GM12873 (cell line): ENCODE data around the gene ADCY2.

Experiments
- TF ChIP-seq, protein P1 (sequence below): IDR thresholded peaks from 2 replicates; pipeline ENCODE4 v1.5.1; 2012; ENCODE audit warnings: low read depth, mild to moderate bottlenecking, moderate library complexity, low read length, control low read depth; ENCODE audit not compliant: insufficient read depth; ENCODE audit errors: missing control alignments

The ADCY2 gene

DNA sequence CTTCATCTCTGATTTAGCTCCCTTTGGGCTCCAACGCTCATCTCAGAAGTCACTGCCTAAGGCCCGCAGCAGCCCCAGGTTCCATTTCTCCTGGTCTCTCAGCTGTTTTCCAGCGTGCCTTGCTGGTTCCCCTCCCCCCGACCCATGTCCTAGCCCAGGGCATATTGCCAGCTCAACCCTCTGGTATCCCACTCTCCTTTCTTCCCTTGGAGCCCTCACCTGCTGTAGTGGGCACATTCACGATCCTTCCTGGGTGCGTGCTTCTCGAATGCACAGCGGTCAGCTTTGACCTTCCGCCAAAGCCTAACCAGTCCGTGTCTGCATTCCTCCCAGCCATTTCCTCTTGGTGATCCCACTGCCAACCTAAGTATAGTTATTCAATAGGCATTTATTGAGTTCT lies 418.9 kb downstream of the ADCY2 start:
- TF ChIP-seq, protein P1, sequence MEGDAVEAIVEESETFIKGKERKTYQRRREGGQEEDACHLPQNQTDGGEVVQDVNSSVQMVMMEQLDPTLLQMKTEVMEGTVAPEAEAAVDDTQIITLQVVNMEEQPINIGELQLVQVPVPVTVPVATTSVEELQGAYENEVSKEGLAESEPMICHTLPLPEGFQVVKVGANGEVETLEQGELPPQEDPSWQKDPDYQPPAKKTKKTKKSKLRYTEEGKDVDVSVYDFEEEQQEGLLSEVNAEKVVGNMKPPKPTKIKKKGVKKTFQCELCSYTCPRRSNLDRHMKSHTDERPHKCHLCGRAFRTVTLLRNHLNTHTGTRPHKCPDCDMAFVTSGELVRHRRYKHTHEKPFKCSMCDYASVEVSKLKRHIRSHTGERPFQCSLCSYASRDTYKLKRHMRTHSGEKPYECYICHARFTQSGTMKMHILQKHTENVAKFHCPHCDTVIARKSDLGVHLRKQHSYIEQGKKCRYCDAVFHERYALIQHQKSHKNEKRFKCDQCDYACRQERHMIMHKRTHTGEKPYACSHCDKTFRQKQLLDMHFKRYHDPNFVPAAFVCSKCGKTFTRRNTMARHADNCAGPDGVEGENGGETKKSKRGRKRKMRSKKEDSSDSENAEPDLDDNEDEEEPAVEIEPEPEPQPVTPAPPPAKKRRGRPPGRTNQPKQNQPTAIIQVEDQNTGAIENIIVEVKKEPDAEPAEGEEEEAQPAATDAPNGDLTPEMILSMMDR = no peak

DNA sequence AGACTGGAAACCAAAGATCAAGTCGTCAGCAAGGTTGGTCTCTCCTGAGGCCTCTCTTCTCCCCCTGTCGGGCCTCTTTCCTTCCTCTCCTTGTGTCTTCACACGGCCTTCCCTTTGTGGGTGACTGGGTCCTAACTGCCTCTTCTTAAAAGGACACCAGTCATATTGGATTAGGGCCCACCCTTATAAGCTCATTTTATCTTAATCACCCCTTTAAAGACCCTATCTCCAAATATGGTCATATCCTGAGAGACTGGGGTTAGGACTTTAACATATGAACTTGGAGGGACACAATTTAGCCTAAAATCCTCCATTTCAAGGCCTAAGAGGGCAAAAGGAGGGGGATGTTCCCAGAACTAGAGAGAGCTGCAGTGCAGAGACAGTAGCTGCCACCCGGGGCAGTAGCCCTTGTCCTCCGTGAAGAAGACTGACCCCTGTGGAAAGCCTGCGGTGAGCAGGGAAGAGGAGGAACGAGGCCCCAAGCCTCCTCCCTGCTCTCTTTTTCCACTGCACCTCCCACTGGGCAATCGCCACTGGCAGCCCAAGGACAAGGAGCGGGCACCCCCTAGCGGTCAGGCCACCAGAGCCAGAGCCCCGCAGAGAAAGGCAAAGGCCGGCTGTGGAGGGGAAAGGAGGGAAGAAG lies 420.1 kb downstream of the ADCY2 start:
- TF ChIP-seq, protein P1 = peak; percentile 96

DNA sequence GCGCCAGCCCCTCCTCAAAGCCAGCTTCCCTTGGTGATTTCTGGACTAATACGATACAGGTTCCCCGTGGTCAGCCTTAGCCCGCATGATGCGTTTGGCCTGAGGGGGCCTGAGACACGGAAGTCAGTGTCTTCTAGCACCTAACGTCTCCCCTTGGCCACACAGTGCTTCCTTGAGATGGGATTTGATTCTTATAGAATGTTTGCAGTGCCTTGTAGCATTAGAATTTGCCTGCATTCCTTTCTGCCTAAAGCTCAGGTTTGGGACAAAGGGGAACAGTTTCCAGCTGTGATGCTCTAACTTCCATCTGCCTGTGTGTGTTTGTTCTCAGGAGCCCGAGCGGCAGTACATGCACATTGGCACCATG lies 420.6 kb downstream of the ADCY2 start:
- TF ChIP-seq, protein P1 = no peak

DNA sequence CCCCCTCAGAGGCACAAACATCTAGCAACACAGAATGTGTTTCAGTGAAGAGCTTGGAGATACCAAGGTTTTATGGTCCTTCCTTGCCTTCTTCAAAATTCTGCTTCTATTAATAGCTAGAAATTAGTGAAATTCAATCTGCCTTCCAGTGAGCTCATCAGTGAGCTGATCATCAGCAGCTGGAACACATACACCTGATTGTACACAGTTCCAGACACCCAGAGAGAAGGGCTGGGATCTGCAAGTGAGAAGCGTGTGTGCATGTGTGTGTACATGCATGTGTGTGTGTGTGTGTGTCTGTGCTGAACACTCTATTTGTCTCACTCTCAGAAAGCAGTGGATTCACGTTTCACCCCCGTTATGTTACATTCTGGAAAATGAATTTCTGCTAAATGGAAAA lies 426.5 kb downstream of the ADCY2 start:
- TF ChIP-seq, protein P1 = no peak

DNA sequence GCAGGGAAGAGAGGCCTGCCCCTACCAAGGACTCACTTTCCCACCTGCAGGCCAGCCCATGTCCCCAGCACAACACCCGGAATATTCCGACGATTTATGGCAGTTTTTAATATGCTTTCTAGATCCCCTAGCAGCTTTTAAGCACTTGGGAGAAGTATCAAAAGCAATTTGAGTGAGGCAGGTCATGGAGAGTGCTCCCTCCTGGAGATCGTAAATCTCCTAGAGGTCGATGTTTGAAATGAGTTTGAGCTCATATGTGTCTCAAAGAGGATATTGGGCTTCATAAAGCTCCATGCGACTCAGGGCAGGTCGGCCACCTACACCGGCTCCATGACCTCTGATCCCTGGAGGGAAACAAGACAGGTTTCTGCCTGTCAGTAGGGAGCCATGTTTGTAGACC lies 427.7 kb downstream of the ADCY2 start:
- TF ChIP-seq, protein P1 = no peak

DNA sequence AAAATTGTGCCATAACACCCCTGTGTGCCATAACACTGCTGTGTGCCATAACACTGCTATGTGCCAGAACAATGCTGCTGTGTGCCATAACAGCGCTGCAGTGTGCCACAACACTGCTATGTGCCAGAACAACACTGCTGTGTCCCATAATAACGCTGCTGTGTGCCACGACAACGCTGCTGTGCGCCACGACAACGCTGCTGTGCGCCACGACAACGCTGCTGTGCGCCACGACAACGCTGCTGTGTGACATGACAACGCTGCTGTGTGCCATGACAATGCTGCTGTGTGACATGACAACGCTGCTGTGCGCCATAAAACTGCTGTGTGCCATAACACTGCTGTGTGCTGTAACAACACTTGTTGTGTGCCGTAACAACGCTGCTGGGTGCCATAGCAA lies 429.1 kb downstream of the ADCY2 start:
- TF ChIP-seq, protein P1 = no peak

DNA sequence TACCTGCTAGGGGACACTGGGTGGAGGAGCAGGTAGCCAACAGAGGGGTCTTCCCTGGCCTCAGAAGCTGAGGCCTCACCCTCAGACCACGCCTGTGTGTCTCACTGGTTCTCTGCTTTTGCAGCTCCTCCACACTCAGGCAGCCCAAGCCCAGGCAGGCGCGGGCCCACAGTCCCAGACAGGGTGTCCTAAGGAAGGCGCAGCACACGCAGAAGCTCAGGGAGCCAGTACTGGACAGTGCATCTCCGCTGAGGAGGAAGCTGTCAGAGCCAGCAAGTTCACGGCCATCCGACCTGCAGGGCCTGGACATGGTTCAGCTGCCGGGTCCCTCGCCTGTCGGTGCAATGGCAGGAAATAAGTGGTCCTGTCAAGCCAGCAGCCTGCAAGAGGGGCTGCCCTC lies 429.7 kb downstream of the ADCY2 start:
- TF ChIP-seq, protein P1 = no peak

DNA sequence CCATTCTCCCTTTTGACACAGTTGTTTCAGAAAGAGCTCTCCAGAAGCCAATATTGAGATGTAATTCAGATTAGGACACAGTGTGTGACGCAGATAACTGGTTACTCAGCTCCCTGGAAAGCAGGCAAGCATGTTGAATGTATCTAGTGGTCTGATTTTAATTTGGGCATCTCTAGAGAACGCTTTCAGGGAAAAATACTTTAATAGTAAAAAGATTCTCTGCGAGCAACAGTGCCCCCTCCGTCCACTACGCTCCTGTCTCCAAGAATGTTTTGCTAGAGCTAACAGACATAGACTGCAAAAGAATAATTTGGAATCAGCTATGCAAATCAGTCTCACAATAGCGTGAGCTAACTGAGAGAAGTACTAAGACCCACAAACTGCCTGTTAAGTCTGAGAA lies 431.7 kb downstream of the ADCY2 start:
- TF ChIP-seq, protein P1 = no peak
